ENCODE results near the gene ODAD3. TPM values are rescaled to one million over a fixed set of nuclear protein-coding genes. Genes with fewer than 3 reads are reported as not detected.
A peak's percentile ranks its signal among the peaks of the same experiment; 100 is the strongest.

Gene ODAD3
- total and polyA plus RNA-seq, 2 of the 13 experiments (the other 11 are each of a cell fraction or from before 2014, with no cell fraction given): 0.04 to 0.08 TPM

DNA sequence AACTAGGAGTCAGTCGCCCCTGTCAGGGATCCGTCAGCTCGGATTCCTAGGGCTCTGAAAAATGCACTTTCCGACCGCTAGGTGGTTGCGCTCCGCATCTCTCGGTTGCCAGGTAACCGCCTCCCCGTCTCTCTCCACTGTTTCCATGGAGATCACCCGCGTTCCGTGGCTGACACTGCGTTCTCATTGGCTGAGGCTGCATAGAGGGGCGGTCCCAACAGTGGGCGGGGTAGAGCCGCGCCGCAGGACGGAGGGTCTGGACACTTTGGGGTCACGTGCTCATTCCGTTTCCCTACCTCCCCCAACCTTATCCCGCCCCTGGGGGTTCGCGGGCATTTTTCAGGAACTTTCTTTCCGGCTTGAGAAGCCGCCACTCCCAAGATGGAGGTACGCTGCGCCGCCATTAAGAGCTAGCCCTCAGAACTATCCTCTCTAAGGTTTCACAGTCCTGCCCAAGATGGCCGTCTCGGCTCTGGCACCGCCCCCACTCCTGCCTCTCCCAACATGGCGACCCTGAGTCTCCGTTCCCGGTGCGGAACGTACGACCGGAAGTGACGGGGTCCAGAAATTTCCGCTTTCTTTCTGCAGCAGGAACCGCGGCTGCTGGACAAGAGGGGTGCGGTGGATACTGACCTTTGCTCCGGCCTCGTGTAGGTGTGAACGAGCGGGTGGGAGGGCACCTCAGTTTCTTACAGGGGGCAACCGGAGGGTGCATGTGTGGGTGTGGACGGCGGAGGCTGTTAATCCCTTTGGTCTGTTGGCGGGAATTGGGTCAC lies at the start of gene ODAD3, which contains the start of gene PRKCSH (continued):
- TF ChIP-seq, protein P1, sequence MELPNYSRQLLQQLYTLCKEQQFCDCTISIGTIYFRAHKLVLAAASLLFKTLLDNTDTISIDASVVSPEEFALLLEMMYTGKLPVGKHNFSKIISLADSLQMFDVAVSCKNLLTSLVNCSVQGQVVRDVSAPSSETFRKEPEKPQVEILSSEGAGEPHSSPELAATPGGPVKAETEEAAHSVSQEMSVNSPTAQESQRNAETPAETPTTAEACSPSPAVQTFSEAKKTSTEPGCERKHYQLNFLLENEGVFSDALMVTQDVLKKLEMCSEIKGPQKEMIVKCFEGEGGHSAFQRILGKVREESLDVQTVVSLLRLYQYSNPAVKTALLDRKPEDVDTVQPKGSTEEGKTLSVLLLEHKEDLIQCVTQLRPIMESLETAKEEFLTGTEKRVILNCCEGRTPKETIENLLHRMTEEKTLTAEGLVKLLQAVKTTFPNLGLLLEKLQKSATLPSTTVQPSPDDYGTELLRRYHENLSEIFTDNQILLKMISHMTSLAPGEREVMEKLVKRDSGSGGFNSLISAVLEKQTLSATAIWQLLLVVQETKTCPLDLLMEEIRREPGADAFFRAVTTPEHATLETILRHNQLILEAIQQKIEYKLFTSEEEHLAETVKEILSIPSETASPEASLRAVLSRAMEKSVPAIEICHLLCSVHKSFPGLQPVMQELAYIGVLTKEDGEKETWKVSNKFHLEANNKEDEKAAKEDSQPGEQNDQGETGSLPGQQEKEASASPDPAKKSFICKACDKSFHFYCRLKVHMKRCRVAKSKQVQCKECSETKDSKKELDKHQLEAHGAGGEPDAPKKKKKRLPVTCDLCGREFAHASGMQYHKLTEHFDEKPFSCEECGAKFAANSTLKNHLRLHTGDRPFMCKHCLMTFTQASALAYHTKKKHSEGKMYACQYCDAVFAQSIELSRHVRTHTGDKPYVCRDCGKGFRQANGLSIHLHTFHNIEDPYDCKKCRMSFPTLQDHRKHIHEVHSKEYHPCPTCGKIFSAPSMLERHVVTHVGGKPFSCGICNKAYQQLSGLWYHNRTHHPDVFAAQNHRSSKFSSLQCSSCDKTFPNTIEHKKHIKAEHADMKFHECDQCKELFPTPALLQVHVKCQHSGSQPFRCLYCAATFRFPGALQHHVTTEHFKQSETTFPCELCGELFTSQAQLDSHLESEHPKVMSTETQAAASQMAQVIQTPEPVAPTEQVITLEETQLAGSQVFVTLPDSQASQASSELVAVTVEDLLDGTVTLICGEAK (IDR thresholded peaks at IDR 0.05): peak; percentile 84
- TF ChIP-seq, protein P1 (CRISPR knock-in tag; IDR thresholded peaks at IDR 0.05): peak; percentile 54; the same call in 1 of the 2 replicates
- TF ChIP-seq ZNF772 (CRISPR knock-in tag; IDR thresholded peaks at IDR 0.05) (peak; percentile 81), ZMYM4 (CRISPR knock-in tag; IDR thresholded peaks at IDR 0.05) (peak; percentile 69), SP4 (CRISPR knock-in tag; IDR thresholded peaks at IDR 0.05) (peak; percentile 92), HOXA3 (CRISPR knock-in tag; IDR thresholded peaks at IDR 0.05) (peak; percentile 100), ZNF513 (CRISPR knock-in tag; conservative IDR thresholded peaks at IDR 0.05) (no peak), DR1 (CRISPR knock-in tag; IDR thresholded peaks at IDR 0.05) (peak; percentile 72), BCL6 (CRISPR knock-in tag; IDR thresholded peaks at IDR 0.05) (peak; percentile 63), KLF12 (CRISPR knock-in tag; IDR thresholded peaks at IDR 0.05; ENCODE audit: borderline replicate concordance) (0 out of 2 replicates have a peak, but pooled peaks have one; percentile 50), ZNF572 (CRISPR knock-in tag; IDR thresholded peaks at IDR 0.05) (peak; percentile 93; the same call in 1 of the 2 replicates), THAP11 (CRISPR knock-in tag; IDR thresholded peaks at IDR 0.05) (peak; percentile 94), SRY (CRISPR knock-in tag; IDR thresholded peaks at IDR 0.05) (peak; percentile 82; the same call in 1 of the 2 replicates), ZNF501 (CRISPR knock-in tag; IDR thresholded peaks at IDR 0.05) (peak; percentile 97), BRD4 (CRISPR knock-in tag; IDR thresholded peaks at IDR 0.05) (0 out of 2 replicates have a peak, but pooled peaks have one; percentile 63)
- TF ChIP-seq, protein P2, sequence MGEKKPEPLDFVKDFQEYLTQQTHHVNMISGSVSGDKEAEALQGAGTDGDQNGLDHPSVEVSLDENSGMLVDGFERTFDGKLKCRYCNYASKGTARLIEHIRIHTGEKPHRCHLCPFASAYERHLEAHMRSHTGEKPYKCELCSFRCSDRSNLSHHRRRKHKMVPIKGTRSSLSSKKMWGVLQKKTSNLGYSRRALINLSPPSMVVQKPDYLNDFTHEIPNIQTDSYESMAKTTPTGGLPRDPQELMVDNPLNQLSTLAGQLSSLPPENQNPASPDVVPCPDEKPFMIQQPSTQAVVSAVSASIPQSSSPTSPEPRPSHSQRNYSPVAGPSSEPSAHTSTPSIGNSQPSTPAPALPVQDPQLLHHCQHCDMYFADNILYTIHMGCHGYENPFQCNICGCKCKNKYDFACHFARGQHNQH (CRISPR knock-in tag; IDR thresholded peaks at IDR 0.05): peak; percentile 66
- TF ChIP-seq, protein P3, sequence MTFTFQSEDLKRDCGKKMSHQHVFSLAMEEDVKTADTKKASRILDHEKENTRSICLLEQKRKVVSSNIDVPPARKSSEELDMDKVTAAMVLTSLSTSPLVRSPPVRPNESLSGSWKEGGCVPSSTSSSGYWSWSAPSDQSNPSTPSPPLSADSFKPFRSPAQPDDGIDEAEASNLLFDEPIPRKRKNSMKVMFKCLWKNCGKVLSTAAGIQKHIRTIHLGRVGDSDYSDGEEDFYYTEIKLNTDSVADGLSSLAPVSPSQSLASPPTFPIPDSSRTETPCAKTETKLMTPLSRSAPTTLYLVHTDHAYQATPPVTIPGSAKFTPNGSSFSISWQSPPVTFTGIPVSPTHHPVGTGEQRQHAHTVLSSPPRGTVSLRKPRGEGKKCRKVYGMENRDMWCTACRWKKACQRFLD (CRISPR knock-in tag; IDR thresholded peaks at IDR 0.05; ENCODE audit: borderline replicate concordance): no peak
